ENCODE measurements around the gene DSC2. TPM values are rescaled to one million over a fixed set of nuclear protein-coding genes. Genes with fewer than 3 reads are reported as not detected.

DSC2 gene
- total and polyA plus RNA-seq, 2 donors (not counting 1 experiment from before 2014, with no cell fraction given) = 0.01 TPM; not detected in 1

DNA sequence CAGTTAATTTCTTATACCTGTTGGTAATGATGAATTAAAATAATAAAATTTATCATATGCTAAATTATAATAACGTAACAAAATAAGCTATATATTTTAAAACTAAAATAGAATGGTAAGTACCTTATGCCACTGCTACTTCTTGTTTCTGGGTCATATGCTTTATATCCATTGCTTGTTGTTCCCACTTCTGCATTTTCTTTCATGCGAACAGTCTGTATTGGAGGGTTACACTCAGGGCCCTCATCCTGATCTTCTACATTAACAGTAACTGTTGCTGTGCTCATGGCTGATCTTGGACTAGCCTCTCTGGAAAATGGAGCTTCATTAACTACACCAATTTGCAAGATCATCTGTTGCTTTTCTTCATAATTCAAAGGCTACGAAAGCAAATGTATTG lies 22.2 kb downstream of the DSC2 start:
- ATAC-seq (ENCODE audit: low read depth) (no peak), DNase-seq (no peak)
- Mint-ChIP-seq H3K4me1 (no peaks in the 10 kb centered on the region), H3K27me3 (no peaks in the 10 kb centered on the region), H3K4me3 (no peak overlapping the region), H3K27ac (no peak overlapping the region), H3K9me3 (ENCODE audit: insufficient read depth) (peaks cover 2% of the 10 kb centered on the region)
- TF ChIP-seq EZH2 (IDR thresholded peaks at IDR 0.05; ENCODE audit: borderline replicate concordance, insufficient read depth, low read depth, low read length, poor library complexity, severe bottlenecking) = no peak
- TF ChIP-seq CTCF (IDR thresholded peaks at IDR 0.05) = no peak
- Histone ChIP-seq H3K27me3 (replicated peaks in 1 of 4; ENCODE audit: control extremely low read depth in 1 of 4, control insufficient read depth in 3 of 4, insufficient read depth in 4 of 4, low read length in 3 of 4) (no peaks in the 10 kb centered on the region), H2AFZ (ENCODE audit: insufficient read depth, low read depth, low read length, poor library complexity, severe bottlenecking) (no peak overlapping the region), H3K36me3 (replicated peaks in 1 of 2; ENCODE audit: control extremely low read depth in 1 of 2, control insufficient read depth in 1 of 2, extremely low read depth in 1 of 2, insufficient read depth in 2 of 2, low read length in 1 of 2) (no peaks in the 10 kb centered on the region), H3K4me2 (replicated peaks; ENCODE audit: low read depth, low read length, poor library complexity, severe bottlenecking) (no peak overlapping the region), H3K4me3 (ENCODE audit: control extremely low read depth in 1 of 5, extremely low read depth in 1 of 5, insufficient read depth in 1 of 5, low read depth in 2 of 5, low read length in 4 of 5) (no peak overlapping the region), H3K27ac (ENCODE audit: low read length in 2 of 2) (no peak overlapping the region), H3K79me2 (ENCODE audit: control insufficient read depth, insufficient read depth, low read length) (no peaks in the 10 kb centered on the region), H3K4me1 (ENCODE audit: control insufficient read depth in 2 of 2, insufficient read depth in 2 of 2, low read length in 2 of 2) (no peaks in the 10 kb centered on the region), H3K9me3 (ENCODE audit: control extremely low read depth in 1 of 3, control insufficient read depth in 2 of 3, insufficient read depth in 1 of 3, low read length in 2 of 3) (no peaks in the 10 kb centered on the region), H4K20me1 (ENCODE audit: control insufficient read depth, insufficient read depth, low read length, poor library complexity, severe bottlenecking) (no peaks in the 10 kb centered on the region), H3K9ac (ENCODE audit: low read length) (no peak overlapping the region)
- intact Hi-C loops (cut with micrococcal nuclease) = no loop called here
- no CpG with 5 or more reads among the region's 3 CpGs for WGBS (ENCODE audit: insufficient coverage)
- CTCF ChIA-PET = no interaction called here
- POLR2A ChIA-PET = no interaction called here

GRCh38 chr18:31077878-31078277 lies 24.3 kb downstream of the DSC2 start:
- H4K20me1 ChIP-seq (ENCODE audit: control insufficient read depth, insufficient read depth, low read length, poor library complexity, severe bottlenecking) = no peaks in the 10 kb centered on the region
- TF ChIP-seq CTCF (IDR thresholded peaks at IDR 0.05) (no peak), EZH2 (IDR thresholded peaks at IDR 0.05; ENCODE audit: borderline replicate concordance, insufficient read depth, low read depth, low read length, poor library complexity, severe bottlenecking) (no peak)
- no peak for ATAC-seq (ENCODE audit: low read depth)
- H3K9me3 Mint-ChIP-seq (ENCODE audit: insufficient read depth) = peaks cover 2% of the 10 kb centered on the region
- no peaks in the 10 kb centered on the region for H3K9me3 ChIP-seq (ENCODE audit: control extremely low read depth in 1 of 3, control insufficient read depth in 2 of 3, insufficient read depth in 1 of 3, low read length in 2 of 3)
- H3K4me1 ChIP-seq (ENCODE audit: control insufficient read depth in 2 of 2, insufficient read depth in 2 of 2, low read length in 2 of 2) = no peaks in the 10 kb centered on the region
- ChIA-PET POLR2A (no interaction called here), CTCF (no interaction called here)
- no peak overlapping the region for H3K4me3 Mint-ChIP-seq
- H3K4me3 ChIP-seq (ENCODE audit: control extremely low read depth in 1 of 5, extremely low read depth in 1 of 5, insufficient read depth in 1 of 5, low read depth in 2 of 5, low read length in 4 of 5) = no peak overlapping the region
- no peaks in the 10 kb centered on the region for H3K79me2 ChIP-seq (ENCODE audit: control insufficient read depth, insufficient read depth, low read length)
- H3K9ac ChIP-seq (ENCODE audit: low read length) = no peak overlapping the region
- no peak for DNase-seq
- H3K27me3 Mint-ChIP-seq = no peaks in the 10 kb centered on the region
- no peak overlapping the region for H3K27ac ChIP-seq (ENCODE audit: low read length in 2 of 2)
- no peaks in the 10 kb centered on the region for H3K36me3 ChIP-seq (replicated peaks in 1 of 2; ENCODE audit: control extremely low read depth in 1 of 2, control insufficient read depth in 1 of 2, extremely low read depth in 1 of 2, insufficient read depth in 2 of 2, low read length in 1 of 2)
- intact Hi-C loops (cut with micrococcal nuclease) = no loop called here
- H3K4me1 Mint-ChIP-seq = no peaks in the 10 kb centered on the region
- H2AFZ ChIP-seq (ENCODE audit: insufficient read depth, low read depth, low read length, poor library complexity, severe bottlenecking) = no peak overlapping the region
- no peaks in the 10 kb centered on the region for H3K27me3 ChIP-seq (replicated peaks in 1 of 4; ENCODE audit: control extremely low read depth in 1 of 4, control insufficient read depth in 3 of 4, insufficient read depth in 4 of 4, low read length in 3 of 4)
- H3K4me2 ChIP-seq (replicated peaks; ENCODE audit: low read depth, low read length, poor library complexity, severe bottlenecking) = no peak overlapping the region
- 18% methylated on average over 1 of the region's 1 CpG for WGBS (ENCODE audit: insufficient coverage)
- no peak overlapping the region for H3K27ac Mint-ChIP-seq
